Measurements from ENCODE around the gene TFE3.
"Not testable (repeated sequence)": the region's sequence is repeated elsewhere in the genome, so short reads cannot be mapped to it uniquely, and the experiment has no call there.

Gene TFE3

DNA sequence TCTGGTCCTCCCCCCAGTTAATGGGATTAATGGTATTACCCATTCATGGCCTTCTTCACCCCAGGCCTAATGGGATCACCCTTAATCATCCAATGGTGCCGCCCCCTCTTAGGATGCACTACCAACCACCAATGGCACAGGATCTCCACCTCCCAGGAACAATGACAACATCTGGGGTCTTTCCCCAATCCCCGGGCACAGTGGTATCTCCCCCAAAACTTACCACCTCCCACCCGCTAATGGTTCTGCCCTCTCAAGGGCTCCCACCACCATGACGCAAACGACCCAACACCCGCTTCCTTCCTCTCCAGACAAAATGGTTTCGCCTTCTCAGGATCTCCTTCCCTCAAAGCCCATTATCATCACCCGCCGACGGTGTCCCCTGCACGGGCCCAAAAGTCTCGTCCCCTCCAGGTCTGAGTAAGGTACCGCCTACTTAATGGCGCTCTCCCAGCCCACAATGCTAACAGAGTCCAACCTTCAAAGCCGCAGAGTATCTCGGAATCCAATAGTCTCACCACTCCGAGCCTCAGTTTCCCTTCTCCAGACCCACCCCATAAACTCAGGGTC is 41.6 kb downstream of the TFE3 start:
- peak; percentile 67 for ATAC-seq
- peak; percentile 58 for DNase-seq

DNA sequence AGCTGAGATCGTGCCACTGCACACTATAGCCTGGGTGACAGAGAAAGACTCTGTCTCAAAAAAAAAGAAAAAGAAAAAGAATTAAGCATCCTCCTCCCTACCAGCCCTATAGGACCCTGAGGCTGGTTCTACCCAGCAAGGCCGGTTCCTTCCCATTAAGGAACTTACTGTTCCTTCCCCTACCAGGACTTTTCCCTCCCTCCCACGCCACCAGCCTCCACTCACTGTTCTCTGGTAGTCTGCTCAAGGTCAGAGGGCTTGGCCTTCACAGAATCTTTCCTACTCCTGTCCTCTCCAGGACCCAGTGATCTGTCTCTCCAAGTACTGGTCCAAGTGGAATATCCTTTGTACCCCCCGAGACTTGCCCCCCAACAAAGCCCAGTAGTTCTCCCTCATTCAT is 42.5 kb downstream of the TFE3 start:
- ATAC-seq (no peak), DNase-seq (no peak)

DNA sequence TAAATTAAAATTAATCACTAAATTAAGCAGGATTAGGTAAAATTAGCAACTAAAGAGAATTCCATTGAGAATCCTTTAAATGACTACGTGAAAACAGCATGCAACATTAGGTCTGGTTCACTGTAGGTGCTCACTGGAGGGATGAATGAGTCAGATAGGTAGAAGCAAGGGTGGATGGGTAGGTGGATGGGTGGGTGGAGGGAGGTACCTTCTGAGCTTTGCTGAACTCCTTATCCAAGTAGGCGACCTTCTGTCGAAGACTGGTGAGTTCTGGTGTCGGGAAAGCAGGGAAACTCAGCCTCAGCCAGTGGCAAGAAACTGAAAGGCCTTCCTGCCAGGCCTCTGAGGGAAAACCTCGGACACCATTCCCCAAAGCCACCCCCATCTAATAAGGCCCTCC is 44.1 kb downstream of the TFE3 start:
- ATAC-seq (no peak), DNase-seq (no peak)

DNA sequence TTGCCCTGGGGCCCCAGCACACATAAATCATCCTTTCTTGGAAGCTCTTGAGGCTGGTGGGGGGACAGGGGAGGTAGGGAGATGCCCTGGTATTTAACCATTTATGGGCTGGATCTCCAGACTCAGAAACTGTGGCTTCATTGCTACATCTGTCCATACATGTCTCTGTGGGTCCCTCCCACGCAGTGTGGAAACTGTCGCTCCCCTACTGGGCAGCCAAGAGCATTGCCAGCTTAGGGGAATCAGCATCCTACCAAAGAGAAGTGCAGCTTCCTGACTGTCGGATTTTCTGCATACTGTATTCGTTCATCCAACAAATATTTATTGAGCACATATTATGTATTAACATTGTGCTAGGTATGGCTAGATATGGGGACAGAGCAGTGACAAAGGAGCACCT is 44.8 kb downstream of the TFE3 start:
- ATAC-seq = no peak
- no peak for DNase-seq

DNA sequence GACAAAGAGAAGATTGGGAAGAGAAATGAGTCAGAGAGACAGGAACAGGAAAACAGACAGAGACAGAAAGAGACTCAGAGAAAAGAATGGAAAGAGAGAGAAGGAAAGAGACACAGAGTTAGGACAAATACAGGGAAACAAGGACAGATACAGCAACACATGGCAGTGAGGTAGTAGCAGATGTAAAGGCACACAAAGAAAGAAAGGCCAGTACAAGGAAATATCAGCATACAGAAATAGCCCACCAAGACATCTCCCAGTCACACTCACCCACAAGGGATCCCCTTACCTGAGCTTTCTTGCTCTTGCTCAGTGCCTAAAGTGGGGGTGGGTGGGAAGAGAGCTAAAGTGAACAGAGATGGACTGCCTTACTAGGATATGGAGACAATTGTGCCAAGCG is 45.3 kb downstream of the TFE3 start:
- DNase-seq = no peak
- no peak for ATAC-seq

DNA sequence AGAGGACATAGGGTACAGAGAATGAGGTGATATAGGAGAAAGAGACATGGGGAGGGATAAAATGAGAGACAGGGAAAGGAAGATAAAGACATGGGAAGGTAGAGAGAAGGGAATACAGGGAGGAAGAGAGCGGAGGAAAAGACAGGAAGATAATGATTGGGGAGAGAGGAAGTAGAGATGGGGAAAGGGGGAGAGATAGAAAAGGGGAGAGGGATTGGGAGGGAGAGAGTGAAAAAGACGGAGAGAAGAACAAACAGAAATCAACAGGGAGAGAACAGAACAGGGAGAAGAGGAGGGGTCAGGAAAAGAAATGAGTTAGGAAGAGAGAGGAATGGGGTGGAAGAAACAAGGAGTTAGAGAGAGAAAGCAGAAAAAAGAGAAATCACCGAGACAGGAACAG is 45.7 kb downstream of the TFE3 start:
- DNase-seq (no peak), ATAC-seq (no peak)

DNA sequence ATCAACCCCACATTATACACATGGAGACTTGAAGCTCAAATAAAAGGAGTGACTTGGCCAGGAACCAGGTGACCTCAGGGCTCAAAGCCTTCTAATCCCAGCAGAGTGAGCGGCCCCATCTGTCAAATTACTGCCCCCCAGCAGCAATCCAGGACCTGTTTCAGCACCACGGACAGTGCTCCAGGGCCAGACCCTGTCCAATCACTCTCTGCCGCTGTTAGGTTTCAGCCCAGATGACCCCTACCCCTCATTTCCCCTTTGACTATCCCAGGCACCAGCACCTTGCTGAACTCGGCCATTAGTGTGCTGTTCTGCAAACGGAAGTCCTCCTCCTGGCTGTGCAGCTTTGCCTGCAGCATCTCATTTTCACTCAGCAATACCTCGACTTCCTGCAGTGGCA is 46.2 kb downstream of the TFE3 start:
- no peak for DNase-seq
- ATAC-seq = no peak

DNA sequence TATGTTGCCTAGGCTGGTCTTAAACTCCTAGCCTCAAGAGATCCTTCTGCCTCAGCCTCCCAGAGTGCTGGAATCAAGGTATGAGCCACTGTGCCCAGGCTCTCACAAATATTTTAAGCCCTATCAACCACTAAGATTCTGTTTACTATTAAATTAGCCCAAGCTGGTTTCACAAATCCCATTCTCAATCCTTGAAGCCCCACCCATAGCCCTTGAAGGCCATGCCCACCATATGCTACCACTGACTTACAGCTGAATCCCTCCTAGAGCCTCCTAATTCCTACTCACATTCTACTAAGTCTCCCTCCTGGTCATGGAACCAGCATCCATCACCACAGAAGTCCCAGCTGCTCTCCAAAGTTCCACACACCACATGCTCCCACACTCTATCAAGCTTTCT is 50.8 kb downstream of the TFE3 start:
- no peak for ATAC-seq
- DNase-seq = no peak

DNA sequence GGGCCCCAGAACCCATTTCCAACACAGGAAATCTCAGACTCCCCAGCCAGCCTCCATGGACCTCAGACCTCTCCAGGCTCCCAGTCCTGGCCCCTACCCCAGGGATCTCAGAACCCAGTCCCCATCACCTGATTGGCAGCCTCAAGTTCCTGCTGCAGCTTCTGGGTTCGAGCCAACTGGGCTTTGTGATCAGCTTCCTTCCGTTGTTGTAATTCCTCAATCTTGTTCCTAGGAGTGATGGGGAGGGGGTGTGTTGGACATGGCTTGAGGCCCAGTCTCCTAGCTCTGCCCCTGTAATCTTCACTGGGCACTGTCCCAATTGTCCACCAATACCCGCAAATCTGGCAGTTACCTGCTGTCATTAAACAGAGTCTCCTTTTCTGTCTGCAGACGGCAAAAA is 53.7 kb downstream of the TFE3 start:
- no peak for DNase-seq
- ATAC-seq = no peak

DNA sequence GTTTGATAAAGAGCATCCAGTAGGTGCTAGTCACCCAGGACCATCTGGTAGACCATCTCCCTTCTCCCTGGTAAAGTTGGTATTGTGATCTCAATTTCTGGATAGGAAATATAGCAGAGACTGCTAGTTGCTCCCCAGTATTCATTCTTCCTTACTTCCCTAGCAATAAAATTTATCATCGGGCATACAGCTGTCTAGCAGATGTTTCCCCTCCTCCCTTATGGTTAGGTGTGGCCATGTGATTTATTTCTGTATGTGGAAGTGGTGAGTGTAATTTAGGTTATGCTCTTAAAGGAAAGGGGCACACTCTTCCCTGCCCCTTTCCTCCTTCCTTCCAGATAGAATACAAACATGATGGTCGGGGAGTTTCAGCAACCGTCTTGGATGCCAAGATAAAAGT is 59.3 kb downstream of the TFE3 start:
- no peak for ATAC-seq

DNA sequence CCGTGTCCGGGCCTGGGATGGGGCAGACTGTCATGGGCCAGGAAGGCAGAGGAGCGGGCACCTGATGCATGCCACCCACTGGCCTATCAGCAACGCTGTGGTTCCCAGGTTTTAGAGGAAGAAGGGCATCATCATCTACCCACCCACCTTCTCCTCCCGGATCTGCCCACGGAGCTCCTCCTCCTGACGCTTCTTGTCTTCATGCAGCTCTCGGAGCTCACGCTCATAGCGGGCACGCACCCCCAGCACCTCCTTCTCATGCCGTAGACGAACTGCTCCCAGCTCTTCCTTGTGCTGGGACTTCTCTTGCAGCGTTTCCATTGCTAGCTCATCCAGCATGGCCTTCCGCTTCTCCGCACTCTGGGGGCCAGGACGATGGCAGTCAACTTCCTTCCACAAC is 60.1 kb downstream of the TFE3 start:
- no peak for ATAC-seq
- DNase-seq = no peak

More for the DNA sequence above, 59.3 kb downstream of the TFE3 start:
- no peak for DNase-seq

DNA sequence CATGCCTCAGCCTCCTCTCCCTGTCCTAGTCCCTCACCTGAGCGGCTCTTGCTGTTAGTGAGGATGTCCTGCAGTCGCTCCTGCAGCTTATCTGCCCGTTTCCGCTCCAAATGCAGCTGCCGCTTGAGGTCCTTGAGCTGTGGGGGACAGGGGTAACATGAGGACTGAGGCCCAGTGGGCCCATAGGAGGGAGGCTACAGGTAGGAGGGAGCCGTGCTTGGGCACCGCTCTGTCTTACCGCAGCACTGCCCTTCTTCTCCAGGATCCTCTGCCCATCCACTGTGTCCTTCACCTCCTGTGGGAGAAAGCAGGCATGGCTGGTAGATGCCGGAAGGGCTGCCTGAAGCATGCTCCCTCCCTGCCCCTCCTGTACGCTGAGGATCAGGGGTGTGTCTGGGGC is 62.0 kb downstream of the TFE3 start:
- DNase-seq = no peak
- no peak for ATAC-seq

DNA sequence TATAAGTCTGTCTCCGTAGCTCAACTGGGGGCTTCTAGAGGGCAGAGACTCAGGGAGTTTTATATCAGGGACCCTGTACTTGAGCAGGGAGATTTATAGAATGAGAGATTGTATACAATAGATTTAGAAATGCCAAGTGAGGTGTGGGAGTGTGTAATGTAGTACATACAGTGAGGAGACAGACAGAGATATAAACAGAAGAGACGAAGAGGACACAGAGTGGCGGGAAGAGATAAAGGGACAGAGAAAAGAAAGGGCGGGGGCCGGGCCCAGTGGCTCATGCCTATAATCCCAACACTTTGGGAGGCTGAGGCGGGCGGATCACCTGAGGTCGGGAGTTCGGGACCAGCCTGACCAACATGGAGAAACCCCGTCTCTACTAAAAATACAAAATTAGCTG is 62.8 kb downstream of the TFE3 start:
- not testable (repeated sequence) for ATAC-seq, DNase-seq

All from stimulated activated naive CD8-positive, alpha-beta T cell treated with anti-CD3 and anti-CD28 coated beads, Interleukin-15, Interleukin-2, amounts not matched to agents 100 U/mL and 50 U/mL, for 24 hours (primary cell).